CD4-positive, alpha-beta T cell treated with Interleukin-12 subunit alpha and Interleukin-12 subunit beta, for 1 hour (primary cell): ENCODE data around the gene SORCS2.

Experiments used
- DNase-seq: peaks from one replicate; pipeline ENCODE4 v3.0.0-alpha.2; 2020

SORCS2 gene

DNA sequence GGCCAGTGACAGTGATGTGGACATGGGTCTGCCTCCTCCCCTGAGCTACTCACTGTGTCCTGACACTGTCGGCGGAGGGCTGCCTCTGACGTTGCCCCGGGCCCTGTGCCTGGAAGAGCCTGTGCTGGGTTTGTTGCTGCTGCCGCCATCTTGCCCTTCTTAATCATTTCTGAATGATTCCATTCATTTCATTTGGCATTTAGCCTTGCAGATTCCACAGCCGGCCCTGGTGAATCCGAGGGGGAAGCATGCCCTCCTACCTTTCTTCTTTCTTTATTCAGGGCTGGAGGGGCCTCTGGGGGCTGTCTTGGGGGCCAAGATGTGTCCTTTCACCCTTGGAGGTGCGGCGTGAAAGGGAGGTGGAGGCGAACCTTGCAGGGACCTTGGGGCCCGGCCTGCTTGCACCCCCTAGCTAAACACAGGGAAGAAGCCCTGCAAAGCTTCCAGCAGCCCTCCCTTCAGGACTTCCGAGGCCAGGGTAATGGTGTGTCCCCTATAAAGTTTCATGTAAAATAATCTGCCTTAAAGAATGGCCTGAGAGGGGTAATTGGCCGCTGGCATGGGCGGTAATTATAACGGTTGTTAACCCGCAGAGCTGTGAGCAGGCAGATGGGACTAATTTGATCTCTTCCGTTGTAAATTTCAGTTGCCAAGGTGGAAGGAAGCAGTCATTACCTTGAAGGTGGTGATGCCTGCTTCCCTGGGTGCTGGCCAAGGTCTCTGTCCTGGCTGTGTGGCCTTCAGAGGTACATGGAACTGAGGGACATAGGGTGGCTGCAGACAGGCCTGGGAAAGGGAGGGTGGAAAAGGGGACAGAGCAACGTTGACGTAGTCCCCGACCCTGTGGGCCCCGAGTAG is 150.1 kb downstream of the SORCS2 start:
- DNase-seq, result no peak

DNA sequence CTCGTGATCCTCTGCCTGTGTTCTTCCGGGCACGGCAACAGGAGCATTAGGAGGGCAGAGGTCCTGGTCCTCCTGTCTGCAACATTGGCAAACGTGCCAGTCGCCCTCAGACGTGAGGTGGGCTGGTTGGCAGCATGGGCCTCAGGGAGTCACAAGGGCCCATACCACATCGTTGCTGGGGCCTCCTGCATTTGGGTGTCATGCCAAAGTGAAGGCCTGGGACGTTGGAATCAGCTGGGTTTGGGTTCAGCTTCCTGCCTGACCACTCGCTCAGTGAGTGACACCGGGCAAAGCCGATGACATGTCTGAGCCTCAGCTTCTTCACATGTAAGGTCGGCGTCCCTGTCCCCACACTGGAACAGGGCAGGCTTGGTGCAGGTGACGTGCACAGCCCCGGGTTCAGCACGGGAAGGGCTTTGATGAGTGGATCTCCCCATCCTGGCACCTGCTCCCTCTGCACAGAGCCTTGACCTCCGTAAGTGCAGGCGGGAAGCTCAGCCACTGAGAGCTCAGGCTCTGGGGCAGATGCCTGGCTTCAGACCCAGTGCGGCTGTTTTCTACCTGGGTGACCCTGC is 150.8 kb downstream of the SORCS2 start:
- no peak for DNase-seq

DNA sequence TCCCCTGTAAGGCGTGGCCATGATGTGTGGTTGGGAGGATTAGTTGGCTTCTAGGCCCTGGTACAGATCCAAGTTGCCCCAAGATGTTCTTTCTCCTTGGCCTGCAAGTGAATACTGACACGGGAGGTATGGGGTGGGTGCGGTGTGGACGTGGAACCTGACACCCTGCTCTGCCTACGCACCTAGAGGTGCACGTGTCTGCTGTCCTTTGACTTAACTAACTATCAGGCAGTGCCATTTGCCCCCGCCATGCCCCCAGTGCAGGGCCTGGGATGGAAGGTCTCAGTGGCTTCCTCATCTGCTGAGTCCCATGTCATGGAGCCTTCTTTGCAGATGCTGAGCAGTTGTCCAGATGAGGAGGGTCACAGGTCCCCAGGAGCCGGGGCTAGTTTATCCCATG is 151.6 kb downstream of the SORCS2 start:
- no peak for DNase-seq

DNA sequence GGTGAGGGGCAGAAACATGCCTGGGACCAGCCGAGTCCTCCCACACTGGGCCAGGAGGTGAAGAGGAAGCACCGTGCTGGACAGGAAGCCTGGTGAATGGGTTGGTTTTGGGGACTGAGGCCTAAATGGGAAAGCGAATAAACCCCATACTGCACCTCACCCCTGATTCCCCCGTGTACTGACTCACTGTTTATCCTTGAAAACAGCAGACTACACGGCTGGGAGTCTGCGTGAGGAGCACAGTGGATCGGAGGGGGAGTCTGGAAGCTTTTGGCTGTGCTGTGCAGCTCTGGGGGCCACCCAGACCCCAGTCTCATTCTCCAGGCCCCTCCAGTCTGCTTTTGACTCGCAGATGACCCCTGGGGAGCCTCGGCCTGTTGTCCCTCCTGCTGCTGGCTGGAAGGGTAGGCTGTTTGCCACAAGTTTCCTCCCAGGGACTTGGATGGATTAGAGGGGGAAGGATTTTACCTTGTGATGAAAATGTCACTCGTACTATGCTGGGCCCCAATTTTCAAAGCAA is 152.4 kb downstream of the SORCS2 start:
- DNase-seq, result no peak

DNA sequence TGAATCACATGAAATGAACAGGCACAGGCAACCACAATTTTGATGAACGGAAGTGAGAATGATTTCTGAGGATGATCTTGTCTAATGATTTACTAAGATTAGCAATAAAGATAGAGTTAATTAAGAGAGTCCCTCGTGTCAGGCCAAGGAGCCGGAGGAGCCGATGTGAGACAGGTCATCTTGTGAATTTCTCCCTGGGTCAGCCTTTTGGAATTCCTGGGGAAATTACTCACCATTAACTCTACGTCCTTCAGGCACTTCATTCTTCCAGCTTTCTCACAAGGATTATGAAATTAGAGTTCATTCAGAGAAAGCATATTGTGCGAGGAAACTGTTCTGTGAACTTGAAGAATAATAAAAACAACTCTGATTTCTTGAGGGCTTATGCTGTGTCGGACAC is 155.6 kb downstream of the SORCS2 start:
- DNase-seq, result no peak

DNA sequence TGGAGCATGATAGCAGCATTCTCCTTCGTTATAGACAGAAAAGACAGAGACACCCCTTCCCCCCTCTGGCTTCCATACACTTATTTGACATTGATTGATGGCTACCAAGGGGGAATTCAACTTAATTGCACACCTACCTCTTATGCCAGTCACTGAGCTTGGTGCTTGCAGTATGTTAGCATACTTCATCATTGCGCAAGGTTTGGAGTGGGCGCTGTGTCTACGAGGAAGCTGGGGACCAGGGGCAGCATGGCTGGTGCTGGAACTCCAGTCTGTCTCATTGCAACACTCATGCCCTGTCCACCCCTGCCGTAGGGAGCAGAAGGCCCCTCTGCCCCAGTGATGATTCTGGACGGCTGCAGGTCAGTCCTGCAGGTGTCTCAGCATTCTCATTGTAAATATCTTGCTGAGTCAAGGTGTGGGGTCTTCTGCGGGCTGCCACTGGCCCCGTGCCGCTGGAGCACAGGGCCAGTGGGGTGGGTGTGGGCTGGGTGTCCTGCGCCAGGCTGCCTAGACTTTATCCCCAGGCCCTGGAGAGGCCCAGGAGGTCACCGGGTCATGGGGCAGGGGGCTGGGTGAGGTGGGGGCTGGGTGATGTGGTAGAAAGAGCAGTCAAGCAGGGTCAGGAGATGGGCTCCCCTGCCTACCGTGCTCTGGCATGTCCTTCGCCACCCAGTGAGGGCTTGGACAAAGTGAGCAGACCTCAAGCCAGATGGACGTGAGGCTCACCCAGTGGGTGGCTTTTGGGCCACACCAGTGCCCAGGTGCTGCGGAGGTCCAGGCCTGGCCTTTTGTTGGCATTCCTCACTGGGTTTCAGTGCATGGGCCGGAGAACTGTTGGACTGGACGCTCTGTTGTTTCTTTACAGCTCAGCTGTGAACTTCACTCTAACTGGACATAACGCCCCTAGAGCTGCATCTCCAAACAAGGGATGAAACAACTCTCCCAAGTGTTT is 156.9 kb downstream of the SORCS2 start:
- DNase-seq, result no peak

DNA sequence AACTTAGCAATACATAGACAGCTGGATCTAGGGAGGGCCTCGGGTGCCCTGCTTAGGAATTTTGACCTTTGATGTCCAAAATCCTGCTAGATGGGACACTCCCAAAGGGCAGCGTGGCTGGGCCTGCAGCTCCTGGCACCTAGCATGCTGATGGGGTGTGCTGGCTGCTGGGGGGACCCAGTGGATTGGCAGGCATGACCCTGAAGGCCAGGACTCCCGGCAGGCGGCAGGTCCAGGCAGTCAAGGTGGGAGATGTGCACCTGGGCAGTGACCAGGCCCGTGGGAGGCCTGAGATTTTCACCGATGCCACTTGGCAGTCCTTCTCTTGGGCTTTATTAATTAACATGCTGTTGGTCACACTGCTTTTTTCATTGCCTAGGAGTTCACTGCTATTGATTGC is 158.1 kb downstream of the SORCS2 start:
- no peak for DNase-seq

DNA sequence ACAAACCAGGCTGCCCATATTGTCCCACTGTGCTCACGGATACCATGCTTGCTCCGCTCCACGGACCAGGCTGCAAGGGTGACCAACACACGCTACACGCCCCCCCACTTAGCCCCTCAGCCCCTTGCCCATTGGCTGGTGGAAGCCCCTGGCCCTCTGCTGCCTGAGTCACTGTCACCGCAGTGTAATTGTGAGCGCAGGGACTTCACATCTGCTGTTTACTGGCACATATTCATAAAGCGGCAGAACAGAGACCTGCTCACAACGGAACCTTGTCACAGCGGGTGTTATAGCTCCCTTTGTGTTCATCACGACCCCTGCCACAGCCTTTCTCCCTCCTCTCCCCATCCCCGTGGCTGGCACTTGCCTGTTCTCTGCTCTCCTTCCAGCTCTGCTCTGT is 158.7 kb downstream of the SORCS2 start:
- DNase-seq, result no peak

DNA sequence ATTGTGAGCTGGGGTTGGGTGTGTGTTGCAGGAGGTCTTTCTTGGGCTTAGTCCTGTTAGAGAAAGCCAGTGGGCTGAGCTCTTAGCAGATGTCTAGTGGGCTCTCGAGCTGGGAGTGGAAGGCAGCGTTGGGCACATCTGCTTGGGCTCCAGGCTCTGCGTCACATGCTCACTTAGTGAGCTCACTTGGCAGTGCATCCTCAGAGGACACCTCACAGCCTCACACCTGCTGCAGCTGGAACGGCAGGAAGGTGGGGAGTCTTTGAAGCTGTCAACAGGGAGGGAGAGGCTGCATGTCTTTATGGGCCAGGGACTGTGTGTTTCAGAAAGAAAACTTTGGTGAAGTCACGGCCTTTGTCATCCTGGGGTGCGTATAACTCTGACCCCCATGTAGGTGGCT is 160.1 kb downstream of the SORCS2 start:
- DNase-seq, result no peak

DNA sequence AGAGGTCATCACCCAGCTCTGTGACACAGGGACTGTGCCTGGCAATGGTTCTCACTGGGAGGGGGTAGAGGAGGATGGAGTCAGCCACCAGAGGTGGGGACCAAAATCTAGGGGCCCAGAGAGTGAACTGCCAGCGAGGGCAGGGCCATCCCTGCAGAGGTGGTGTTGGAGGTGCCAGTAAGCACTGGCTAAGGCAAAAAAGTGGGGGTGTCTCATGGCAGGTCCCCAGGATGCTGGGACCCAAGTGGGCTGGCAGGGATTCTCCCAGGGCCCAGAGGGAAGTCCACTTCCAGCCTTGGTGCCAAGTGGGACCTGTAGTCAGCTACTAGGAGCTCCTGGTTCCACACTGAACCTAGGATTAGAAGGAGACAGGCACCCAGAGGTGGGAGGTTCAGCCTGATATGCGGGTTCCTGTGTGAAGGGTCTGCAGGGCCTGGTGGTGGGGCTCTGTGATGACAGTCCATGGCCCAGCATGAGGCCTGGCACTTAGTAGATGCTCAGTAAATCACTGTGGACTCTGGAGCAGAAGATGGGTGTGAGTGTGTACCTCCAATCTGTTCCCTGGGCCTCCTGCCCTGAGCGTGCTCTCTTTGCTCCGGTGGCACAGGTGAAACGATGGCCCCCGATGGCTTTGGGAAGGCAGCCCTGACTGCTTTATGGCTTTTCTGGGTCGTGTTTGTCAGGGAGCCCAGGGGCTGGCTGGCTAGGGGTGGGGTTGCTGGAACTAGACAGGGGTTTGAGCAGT is 160.9 kb downstream of the SORCS2 start:
- no peak for DNase-seq

DNA sequence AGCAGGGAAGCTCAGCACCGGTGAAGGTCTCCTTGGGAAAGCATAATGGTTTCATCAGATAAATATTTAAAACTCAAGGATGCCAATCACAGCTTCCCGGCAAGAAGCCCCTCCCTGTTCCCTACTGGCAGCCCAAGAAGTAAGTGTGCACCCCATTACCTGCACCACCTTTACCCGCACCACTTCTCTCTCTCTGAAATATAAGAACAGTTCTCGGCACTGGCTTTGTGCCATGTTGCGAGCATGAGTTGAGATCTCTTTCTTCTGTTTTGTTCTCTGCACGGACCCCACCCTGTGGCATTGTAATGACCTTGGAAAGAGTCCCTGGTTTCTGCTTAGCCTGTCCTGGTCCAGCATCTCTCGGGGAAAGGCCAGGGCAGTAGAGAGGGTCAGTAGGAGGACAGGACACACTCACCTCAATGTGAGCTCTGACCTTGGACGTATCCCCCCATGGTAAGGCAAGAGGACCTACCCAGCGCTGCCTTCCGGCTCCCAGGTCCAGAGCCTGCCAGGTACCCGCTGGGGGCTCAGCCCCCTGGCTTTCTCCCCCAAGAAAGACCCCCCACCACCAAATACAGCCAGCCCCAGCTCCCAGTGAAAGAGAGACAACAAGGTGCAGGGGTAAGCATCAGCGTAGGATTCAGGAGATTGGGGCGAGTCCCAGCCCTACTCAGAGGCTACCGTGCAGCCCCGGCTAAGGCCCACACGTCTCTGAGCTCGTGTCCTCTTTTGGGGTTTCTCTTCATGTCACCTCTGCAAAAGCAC is 161.7 kb downstream of the SORCS2 start:
- DNase-seq, result no peak

DNA sequence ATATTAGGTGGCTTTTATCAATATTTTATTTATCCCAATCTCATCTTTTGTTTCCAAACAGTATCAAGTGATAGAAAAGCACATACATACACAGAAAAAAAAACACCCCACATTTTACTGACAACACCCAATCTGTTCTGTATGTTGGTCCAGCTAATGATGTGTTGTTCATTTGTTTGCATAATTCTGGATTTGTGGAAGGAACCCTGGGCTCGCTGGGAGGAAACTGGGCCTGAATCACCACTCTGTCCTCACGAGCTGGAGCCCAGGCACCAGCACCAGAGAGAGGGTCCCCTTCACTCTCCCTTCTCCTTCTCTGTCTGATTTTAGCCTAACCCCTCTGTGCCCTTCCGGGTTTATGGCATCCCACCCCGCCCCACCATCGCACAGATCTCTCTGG is 162.6 kb downstream of the SORCS2 start:
- DNase-seq, result no peak

DNA sequence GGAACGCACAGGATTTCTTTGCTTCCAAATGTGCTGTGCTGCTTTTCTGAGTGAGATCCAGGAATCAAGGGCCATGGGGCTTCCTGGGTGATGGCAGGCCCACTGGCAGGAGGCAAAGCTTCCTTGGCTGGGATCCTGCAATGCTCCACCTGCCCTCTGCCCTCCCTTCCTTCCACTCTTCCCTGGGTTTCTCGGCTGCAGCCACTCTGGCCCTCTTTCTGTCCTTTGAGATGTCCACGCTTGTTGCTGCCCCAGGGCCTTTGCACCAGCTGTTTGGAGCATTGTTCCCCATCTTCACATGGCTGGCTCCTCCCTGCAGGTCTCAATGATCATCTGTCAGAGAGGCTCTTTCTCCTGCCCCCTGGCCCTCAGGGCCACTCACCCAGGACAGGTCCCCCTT is 163.5 kb downstream of the SORCS2 start:
- DNase-seq, result no peak

DNA sequence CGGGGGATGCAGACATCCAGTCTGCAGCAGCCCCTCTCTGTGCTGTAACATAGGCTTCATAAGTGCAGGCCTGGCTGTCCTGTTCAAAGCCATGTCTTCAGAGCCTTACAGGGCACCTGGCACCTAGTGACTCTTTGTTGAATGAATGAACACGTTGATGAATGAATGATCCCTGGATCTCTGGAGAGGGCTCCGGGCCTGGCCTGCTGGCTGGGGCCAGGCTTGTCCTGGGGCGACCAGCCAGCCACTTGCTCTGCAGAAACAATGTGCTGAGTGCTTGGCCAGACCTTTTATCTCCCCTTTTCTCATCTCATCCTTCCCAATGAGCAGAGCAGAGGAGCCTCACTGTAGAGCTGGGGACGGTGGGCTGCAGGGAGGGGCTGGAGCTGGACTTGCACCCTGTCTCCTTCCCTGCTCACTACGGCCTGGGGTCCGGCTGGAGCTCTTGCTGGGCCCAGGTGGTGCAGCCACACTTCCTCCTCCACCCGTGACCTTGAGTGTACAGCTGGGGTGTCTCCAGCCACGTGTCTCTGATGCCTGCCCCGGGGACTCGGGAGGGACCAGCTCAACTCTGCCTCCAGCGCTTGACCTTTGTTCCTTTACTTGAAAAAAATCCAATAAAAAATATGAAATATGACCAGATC is 164.5 kb downstream of the SORCS2 start:
- DNase-seq, result no peak

DNA sequence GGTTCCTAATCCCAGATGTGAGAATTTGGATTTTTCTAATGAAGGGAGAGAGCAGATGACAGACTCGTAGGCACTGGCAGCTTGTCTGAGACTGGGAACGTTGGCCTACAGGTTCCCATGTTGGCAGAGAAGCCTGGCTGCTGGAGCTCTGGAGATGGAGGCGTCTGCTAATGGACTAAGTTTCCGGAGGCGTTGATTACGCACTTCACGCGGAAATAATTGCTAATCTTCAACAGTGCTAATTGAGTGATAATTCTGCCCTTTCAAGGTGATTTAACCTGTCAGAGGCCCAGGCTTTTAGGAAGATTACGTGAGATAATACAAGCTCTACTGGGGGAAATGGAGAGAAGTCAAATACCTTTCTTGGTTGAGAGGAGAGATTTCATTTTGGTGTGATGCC is 165.0 kb downstream of the SORCS2 start:
- no peak for DNase-seq

DNA sequence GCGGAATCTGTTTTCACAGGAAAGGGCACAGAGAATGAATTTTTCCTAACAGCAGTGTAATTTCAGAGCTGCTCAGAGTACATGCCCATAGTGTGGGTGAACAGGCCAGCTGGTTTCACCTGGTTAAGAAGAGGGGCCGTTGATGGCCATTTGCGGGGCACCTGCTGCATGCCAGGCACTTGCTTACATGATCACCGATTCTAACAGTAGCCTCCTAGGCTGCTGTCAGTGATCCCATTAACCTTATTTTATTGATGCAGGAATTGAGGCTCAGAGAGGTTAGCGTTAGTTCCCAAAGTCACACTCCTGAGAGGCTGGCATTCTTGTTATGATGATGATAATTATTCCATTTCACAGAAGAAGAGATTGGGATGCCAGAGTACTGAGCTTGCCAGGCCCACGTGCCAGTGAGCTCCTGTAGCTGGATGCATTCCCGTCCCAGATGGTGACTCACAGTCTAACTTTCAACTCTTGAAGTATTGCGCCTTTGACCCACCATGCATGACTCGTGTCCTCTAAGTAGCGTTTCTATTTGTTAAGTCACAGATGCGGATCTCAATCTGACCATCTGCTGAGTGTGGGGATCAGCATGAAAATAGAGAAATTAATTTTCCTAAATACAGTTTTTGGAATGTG is 165.9 kb downstream of the SORCS2 start:
- DNase-seq, result no peak

DNA sequence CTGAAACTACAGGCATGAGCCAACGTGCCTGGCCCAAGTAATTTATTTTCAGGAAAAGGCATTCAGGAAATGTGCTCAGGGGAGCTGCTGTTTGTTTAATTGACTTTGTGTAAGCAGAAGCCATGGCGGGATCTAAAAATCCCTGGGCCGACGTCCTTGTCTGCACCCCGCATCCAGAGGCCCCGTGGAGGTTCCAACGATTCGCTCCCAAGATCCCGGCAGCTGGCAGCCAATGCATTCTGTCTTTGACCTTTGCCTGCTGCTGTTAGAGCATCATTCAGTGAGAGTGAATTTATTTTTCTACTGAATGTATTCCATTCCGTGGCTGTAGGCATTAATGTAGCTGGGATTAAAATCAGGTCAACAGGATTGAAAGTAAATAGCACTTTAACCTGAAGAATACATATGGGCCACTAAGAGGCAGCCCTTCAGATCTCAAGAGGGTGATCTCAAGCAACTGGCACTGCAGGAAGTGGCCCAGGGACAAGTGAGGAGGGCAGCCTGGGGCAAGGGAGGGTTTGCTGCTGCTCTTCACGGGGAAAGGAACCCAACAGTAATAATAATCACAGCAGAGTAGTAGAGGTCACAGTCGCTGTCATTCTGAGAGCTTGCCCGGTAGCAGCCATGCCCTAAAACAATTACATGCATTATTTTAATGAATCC is 167.2 kb downstream of the SORCS2 start:
- no peak for DNase-seq

DNA sequence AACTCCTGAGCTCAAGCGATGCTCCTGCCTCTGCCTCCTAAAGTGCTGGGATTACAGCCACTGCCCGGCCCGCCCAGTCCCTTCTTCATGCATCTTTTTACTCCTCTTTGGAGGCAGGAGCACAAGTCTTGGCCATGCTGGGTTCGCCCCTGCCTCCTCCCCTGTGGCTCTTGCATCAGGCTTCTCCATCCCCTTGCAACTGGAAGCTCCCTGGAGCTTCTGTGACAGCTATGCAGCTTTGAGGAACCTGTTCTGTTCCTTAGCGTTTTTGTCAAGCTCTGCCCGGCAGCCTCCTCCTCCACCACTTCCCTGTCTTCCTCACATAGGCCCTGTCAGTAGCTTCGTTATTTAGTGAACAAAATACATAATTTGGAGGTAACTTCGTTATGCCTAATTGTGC is 168.5 kb downstream of the SORCS2 start:
- no peak for DNase-seq

DNA sequence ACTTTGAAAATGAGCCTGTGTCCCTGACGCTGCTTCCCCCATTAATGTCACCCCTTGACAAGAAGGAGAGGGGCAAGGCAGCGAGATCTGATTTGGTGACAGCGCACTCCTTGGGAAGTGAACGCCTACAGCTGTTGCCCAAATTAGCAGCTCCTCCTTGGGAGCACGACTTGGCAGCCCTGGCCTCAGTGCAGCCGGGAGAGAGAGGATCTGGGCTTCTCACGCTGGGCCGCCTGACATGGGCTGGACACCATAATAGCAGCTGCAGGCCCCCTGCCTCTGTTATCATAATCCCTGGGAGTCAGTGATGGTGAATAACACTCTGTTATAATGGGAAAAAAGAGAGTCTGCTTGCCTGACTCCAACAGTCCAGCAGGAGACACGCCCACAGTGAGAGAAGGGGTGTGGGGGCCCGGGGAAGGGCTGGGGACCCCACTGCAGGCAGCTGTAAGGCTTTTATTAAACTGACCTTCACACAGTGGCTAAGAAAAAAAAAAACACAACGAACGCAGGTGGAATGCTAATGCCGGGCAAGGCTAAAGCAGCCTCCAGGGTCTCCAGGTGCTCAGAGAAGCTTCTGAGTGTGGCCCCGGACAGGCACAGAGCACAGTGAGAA is 169.1 kb downstream of the SORCS2 start:
- DNase-seq, result no peak

DNA sequence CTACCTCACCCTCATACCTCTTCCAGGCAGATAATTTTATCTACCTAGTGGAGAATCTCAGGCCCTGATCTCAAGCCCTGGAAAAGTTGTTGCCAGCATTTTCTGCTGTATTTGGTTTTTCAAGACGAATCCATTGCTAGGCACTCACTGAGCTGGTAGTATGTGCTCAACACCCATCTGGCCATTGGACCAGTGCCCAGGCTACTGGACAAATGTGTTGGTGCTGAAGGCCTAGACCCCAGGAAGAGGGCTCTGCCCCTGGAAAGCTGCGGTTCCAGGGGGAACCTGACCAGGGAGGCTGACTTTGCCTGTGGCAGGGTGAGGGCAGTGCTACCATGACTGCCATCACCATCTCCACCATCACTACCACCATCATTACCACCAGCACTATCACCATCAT is 170.0 kb downstream of the SORCS2 start:
- DNase-seq, result no peak
